ENCODE results near the gene MRPL38.
"Not testable (repeated sequence)": the region's sequence is repeated elsewhere in the genome, so short reads cannot be mapped to it uniquely, and the experiment has no call there.

Gene MRPL38

GRCh38 chr17:75856062-75856756 is 48.5 kb downstream of the MRPL38 start:
- in situ Hi-C loops (cut with MboI; ENCODE audit: low sequenced_read_pairs), result no loop called here

GRCh38 chr17:75855310-75856061 is 49.2 kb downstream of the MRPL38 start, which contains the start of gene WBP2:
Gene WBP2, minus strand, starts transcription at chr17:75855335. Its CDS starts 38 bp downstream, at chr17:75855297.
- in situ Hi-C loops (cut with MboI; ENCODE audit: low sequenced_read_pairs), result no loop called here

- in situ Hi-C loops (cut with MboI; ENCODE audit: low sequenced_read_pairs), result no loop called here
Measured at GRCh38 chr17:75854881-75855309, 49.8 kb downstream of the MRPL38 start.

GRCh38 chr17:75854101-75854748 is 50.5 kb downstream of the MRPL38 start:
- in situ Hi-C loops (cut with MboI; ENCODE audit: low sequenced_read_pairs), result no loop called here

GRCh38 chr17:75853433-75853832 is 51.3 kb downstream of the MRPL38 start:
- in situ Hi-C loops (cut with MboI; ENCODE audit: low sequenced_read_pairs), result no loop called here

DNA sequence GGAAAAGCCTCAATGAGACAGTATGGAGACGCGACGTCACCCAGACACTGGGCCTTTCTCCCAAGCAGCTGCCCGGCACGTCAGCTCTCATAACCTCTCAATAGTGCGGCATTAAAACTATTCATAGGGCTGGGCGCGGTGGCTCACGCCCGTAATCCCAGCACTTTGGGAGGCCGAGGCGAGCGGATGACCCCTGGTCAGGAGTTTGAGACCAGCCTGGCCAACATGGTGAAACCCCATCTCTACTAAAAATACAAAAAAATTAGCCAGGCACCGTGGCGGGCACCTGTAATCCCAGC is 53.0 kb downstream of the MRPL38 start:
- in situ Hi-C loops (cut with MboI; ENCODE audit: low sequenced_read_pairs), result not testable (repeated sequence)

- in situ Hi-C loops (cut with MboI; ENCODE audit: low sequenced_read_pairs), result no loop called here
Measured at GRCh38 chr17:75850928-75851692, 53.6 kb downstream of the MRPL38 start.

DNA sequence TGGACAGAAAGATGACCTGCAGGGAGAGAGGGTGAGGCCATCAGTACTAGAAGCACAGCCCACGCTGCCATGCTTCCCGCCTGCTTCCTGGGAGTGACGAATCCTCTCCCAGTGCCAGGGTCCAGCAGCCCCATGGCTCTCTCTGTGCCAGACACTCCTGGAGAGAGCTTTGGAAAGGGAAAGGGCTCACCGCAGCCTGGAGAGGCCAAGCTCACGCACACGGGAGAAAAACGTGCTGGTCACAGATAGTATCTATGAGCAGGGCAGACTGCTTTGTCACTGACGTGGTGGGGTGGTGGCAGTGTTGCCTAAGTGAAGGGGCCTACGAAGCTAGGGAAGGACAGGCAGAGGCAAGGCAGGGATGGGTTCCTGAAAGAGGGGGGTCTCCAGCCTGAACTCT is 55.0 kb downstream of the MRPL38 start:
- in situ Hi-C loops (cut with MboI; ENCODE audit: low sequenced_read_pairs), result no loop called here

- in situ Hi-C loops (cut with MboI; ENCODE audit: low sequenced_read_pairs), result no loop called here
Measured at GRCh38 chr17:75849279-75849646, 55.4 kb downstream of the MRPL38 start.

Data from HL-60/S4 treated with phorbol 12-myristate 13-acetate at 8.2 ng/mL for 4 days and 3 days (cell line).